WTC11 (cell line): ENCODE data around the gene ADGRF5. TPM values are rescaled to one million over a fixed set of nuclear protein-coding genes. Genes with fewer than 3 reads are reported as not detected.
"Not testable (repeated sequence)": the region's sequence is repeated elsewhere in the genome, so short reads cannot be mapped to it uniquely, and the experiment has no call there.

Experiments
- ATAC-seq: fragments of 200-7000 bp; cut with Tn5 transposase; 2 replicates; pipeline ENCODE4 v1.10.0; 2021; ENCODE audit warnings: mild to moderate bottlenecking, moderate library complexity
- CTCF ChIA-PET: fragments of 300-600 bp; sonication (Branson Sonifier 250); formaldehyde crosslinking; loops from one replicate; lab custom pipeline; 2021; ENCODE audit warnings: antibody characterized with exemption; lab: Charles Lee
- POLR2A ChIA-PET: fragments of 350-600 bp; sonication (Branson Sonifier 250); formaldehyde crosslinking; loops from one replicate; lab custom pipeline; 2021; ENCODE audit warnings: antibody characterized with exemption; lab: Charles Lee
- DNase-seq: peaks from one replicate; pipeline ENCODE4 v3.0.0; 2021; ENCODE audit warnings: low spot score
- H3K27ac Mint-ChIP-seq: 2 replicates; pipeline ENCODE4 v1.8.0; 2021; ENCODE audit warnings: mixed read lengths
- H3K27me3 Mint-ChIP-seq: 2 replicates; pipeline ENCODE4 v1.8.0; 2021; ENCODE audit warnings: low read depth, mild to moderate bottlenecking, moderate library complexity, mixed read lengths
- H3K36me3 Mint-ChIP-seq: 2 replicates; pipeline ENCODE4 v1.8.0; 2021; ENCODE audit warnings: mixed read lengths
- H3K4me1 Mint-ChIP-seq: 2 replicates; pipeline ENCODE4 v1.8.0; 2022; ENCODE audit warnings: mixed read lengths
- H3K4me3 Mint-ChIP-seq: 2 replicates; pipeline ENCODE4 v1.8.0; 2021; ENCODE audit warnings: mild to moderate bottlenecking, moderate library complexity, mixed read lengths
- H3K9me3 Mint-ChIP-seq: 2 replicates; pipeline ENCODE4 v1.8.0; 2021; ENCODE audit warnings: mixed read lengths
- AR ChIP-seq: fragments of 250-450 bp; sonication (Bioruptor Pico); IDR thresholded peaks from 2 replicates; pipeline ENCODE4 v1.9.0; 2021; ENCODE audit warnings: mild to moderate bottlenecking
- ATF1 ChIP-seq: sonication (generic); formaldehyde crosslinking; IDR thresholded peaks from 2 replicates; pipeline ENCODE4 v1.8.1; 2023; ENCODE audit warnings: mild to moderate bottlenecking, moderate library complexity, missing genetic modification reagents
- CDX4 ChIP-seq: fragments of 250-450 bp; sonication (Bioruptor Pico); IDR thresholded peaks from 2 replicates; pipeline ENCODE4 v1.9.0; 2021; ENCODE audit warnings: moderate library complexity, mild to moderate bottlenecking, inconsistent platforms, borderline replicate concordance
- CREM ChIP-seq: sonication (generic); formaldehyde crosslinking; IDR thresholded peaks from 2 replicates; pipeline ENCODE4 v1.8.1; 2022; ENCODE audit warnings: mild to moderate bottlenecking, missing genetic modification reagents, moderate library complexity
- CTCF ChIP-seq: fragments of 200-600 bp; IDR thresholded peaks from 2 replicates; pipeline ENCODE4 v1.8.0; 2022; ENCODE audit warnings: antibody characterized with exemption
- FOXK1 ChIP-seq: sonication (generic); formaldehyde crosslinking; IDR thresholded peaks from 2 replicates; pipeline ENCODE4 v1.8.0; 2022; ENCODE audit warnings: mild to moderate bottlenecking, moderate library complexity, missing genetic modification reagents
- HMGXB4 ChIP-seq: sonication (generic); formaldehyde crosslinking; IDR thresholded peaks from 2 replicates; pipeline ENCODE4 v1.8.1; 2023; ENCODE audit warnings: mild to moderate bottlenecking, moderate library complexity, missing genetic modification reagents
- KAT7 ChIP-seq: sonication (generic); formaldehyde crosslinking; IDR thresholded peaks from 2 replicates; pipeline ENCODE4 v1.8.1; 2023; ENCODE audit warnings: missing genetic modification reagents, mild to moderate bottlenecking, borderline replicate concordance
- NFE2L1 ChIP-seq: sonication (generic); formaldehyde crosslinking; IDR thresholded peaks from 2 replicates; pipeline ENCODE4 v1.8.1; 2023; ENCODE audit warnings: missing genetic modification reagents
- SOX15 ChIP-seq: fragments of 250-450 bp; sonication (Bioruptor Pico); IDR thresholded peaks from 2 replicates; pipeline ENCODE4 v1.9.0; 2021; ENCODE audit warnings: mild to moderate bottlenecking
- ZNF232 ChIP-seq: sonication (generic); formaldehyde crosslinking; IDR thresholded peaks from 2 replicates; pipeline ENCODE4 v1.8.0; 2022; ENCODE audit warnings: mild to moderate bottlenecking, missing genetic modification reagents
- ZNF671 ChIP-seq: fragments of 250-450 bp; sonication (Bioruptor Pico); IDR thresholded peaks from 2 replicates; pipeline ENCODE4 v1.8.0; 2021; ENCODE audit warnings: mild to moderate bottlenecking
- total RNA-seq: library from RNA; stranded (reverse); gene quantifications from 3 replicates; pipeline ENCODE4 v1.2.3, GENCODE V29; 2021

Gene ADGRF5
- total RNA-seq, 1 experiment from 2014 or later, result 0.24 TPM

GRCh38 chr6:46863791-46864190 lies 57.9 kb downstream of the ADGRF5 start:
- no peaks in the 10 kb centered on the region for H3K27me3 Mint-ChIP-seq
- H3K4me1 Mint-ChIP-seq, result peaks cover 24% of the 10 kb centered on the region
- TF ChIP-seq NFE2L1, result no peak
- ChIA-PET CTCF (interaction anchor here (1.2 kb wide), 1 partner anchor 8 kb away, joined by 3 read pairs; no protein-coding TSS in a partner anchor), POLR2A (no interaction called here)
- DNase-seq, result no peak
- H3K36me3 Mint-ChIP-seq, result no peaks in the 10 kb centered on the region
- no peak for ATAC-seq
- no peak overlapping the region for H3K4me3 Mint-ChIP-seq
- no peak overlapping the region for H3K27ac Mint-ChIP-seq
- H3K9me3 Mint-ChIP-seq, result peaks cover 4% of the 10 kb centered on the region; the same call in 1 of the 2 replicates

- no peak overlapping the region for H3K27ac Mint-ChIP-seq
- ChIA-PET CTCF (interaction anchor here (0.7 to 1.2 kb wide), 6 partner anchors 22 to 1276 kb away, joined by 3 to 6 read pairs (median 3); no protein-coding TSS in a partner anchor), POLR2A (no interaction called here)
- no peak overlapping the region for H3K4me3 Mint-ChIP-seq
- DNase-seq, result no peak
- H3K9me3 Mint-ChIP-seq, result peaks cover 4% of the 10 kb centered on the region; the same call in 1 of the 2 replicates
- no peaks in the 10 kb centered on the region for H3K36me3 Mint-ChIP-seq
- peaks cover 24% of the 10 kb centered on the region for H3K4me1 Mint-ChIP-seq
- no peaks in the 10 kb centered on the region for H3K27me3 Mint-ChIP-seq
- TF ChIP-seq ZNF671 (CRISPR knock-in tag) (no peak), AR (CRISPR knock-in tag) (no peak), CDX4 (CRISPR knock-in tag) (no peak), HMGXB4 (no peak), SOX15 (CRISPR knock-in tag) (no peak), KAT7 (CRISPR knock-in tag) (no peak), CREM (CRISPR knock-in tag) (no peak), ATF1 (CRISPR knock-in tag) (no peak), FOXK1 (no peak), ZNF232 (CRISPR knock-in tag) (no peak)
- ATAC-seq, result peak; percentile 85
Measured at GRCh38 chr6:46862381-46862780, 59.4 kb downstream of the ADGRF5 start.

- H3K4me1 Mint-ChIP-seq, H3K4me3 Mint-ChIP-seq, POLR2A ChIA-PET, H3K27ac Mint-ChIP-seq, H3K9me3 Mint-ChIP-seq, H3K27me3 Mint-ChIP-seq, H3K36me3 Mint-ChIP-seq: not testable (repeated sequence)
- DNase-seq, result peak; percentile 58
- CTCF ChIA-PET, result interaction anchor here (0.6 to 1.0 kb wide), 8 partner anchors 9 to 635 kb away, joined by 3 to 4 read pairs (median 3); partner anchors contain the start of gene ADGRF5
- ATAC-seq, result peak; percentile 70
- peak; percentile 41 for TF ChIP-seq CTCF
Measured at GRCh38 chr6:46855966-46856365, 65.8 kb downstream of the ADGRF5 start.

- H3K27ac Mint-ChIP-seq, CTCF ChIA-PET, ATAC-seq, H3K4me3 Mint-ChIP-seq, POLR2A ChIA-PET, DNase-seq, H3K36me3 Mint-ChIP-seq, H3K9me3 Mint-ChIP-seq: not testable (repeated sequence)
- Mint-ChIP-seq H3K27me3 (peaks cover 13% of the 10 kb centered on the region), H3K4me1 (peaks cover 24% of the 10 kb centered on the region)
Measured at GRCh38 chr6:46851576-46851975, 70.2 kb downstream of the ADGRF5 start.
